Skeletal muscle tissue (tissue), 4 donors: ENCODE results near the gene SDHB. TPM values are rescaled to one million over a fixed set of nuclear protein-coding genes. Genes with fewer than 3 reads are reported as not detected.
"Not testable (repeated sequence)": the region's sequence is repeated elsewhere in the genome, so short reads cannot be mapped to it uniquely, and the experiment has no call there.

Experiments used
- H3K27ac ChIP-seq: one replicate; pipeline ENCODE4 v1.7.0; 2013; ENCODE audit warnings: mild to moderate bottlenecking, low read depth, low read length, inconsistent platforms
- H3K27me3 ChIP-seq, 3 donors: one replicate each; pipeline ENCODE4 v1.7.0; 2013; ENCODE audit warnings: low read length in 3 of 3; ENCODE audit not compliant: control insufficient read depth in 3 of 3, insufficient read depth in 3 of 3
- H3K36me3 ChIP-seq, 3 donors: one replicate each; pipeline ENCODE4 v1.7.0; 2013; ENCODE audit warnings: low read length in 3 of 3; ENCODE audit not compliant: control insufficient read depth in 3 of 3, insufficient read depth in 3 of 3
- H3K4me1 ChIP-seq, 3 donors: one replicate each; pipeline ENCODE4 v1.7.0; 2013; ENCODE audit warnings: low read length in 3 of 3, mild to moderate bottlenecking in 3 of 3; ENCODE audit not compliant: control insufficient read depth in 3 of 3, insufficient read depth in 3 of 3
- H3K4me3 ChIP-seq, 3 donors: one replicate each; pipeline ENCODE4 v1.7.0; 2013; ENCODE audit warnings: low read length in 3 of 3
- H3K9ac ChIP-seq, 3 donors: one replicate each; pipeline ENCODE4 v1.7.0; 2013; ENCODE audit warnings: low read length in 3 of 3, mild to moderate bottlenecking in 3 of 3, moderate library complexity in 2 of 3, low read depth in 1 of 3
- H3K9me3 ChIP-seq, 3 donors: one replicate each; pipeline ENCODE4 v1.7.0; 2013; ENCODE audit warnings: low read length in 3 of 3; ENCODE audit not compliant: control insufficient read depth in 3 of 3
- total RNA-seq: library from RNA; depleted of rRNA; stranded (reverse); fragments of >200 nt; gene quantifications from one replicate; pipeline ENCODE4 v1.2.3, GENCODE V29; 2014
- donor health status: Osteomylitis.

SDHB gene
- total RNA-seq, 1 donor from 2014 or later = 163 TPM

- H3K36me3 ChIP-seq = peaks cover 21 to 28% (median 27%) of the 10 kb centered on the region in 3 donors
- no peaks in the 10 kb centered on the region for H3K27me3 ChIP-seq
- H3K4me1 ChIP-seq = peaks cover 23 to 26% (median 25%) of the 10 kb centered on the region in 3 donors
- peak overlapping the region; percentile 4 for H3K27ac ChIP-seq
- peaks cover 0 to 4% (median 0%) of the 10 kb centered on the region in 3 donors for H3K9me3 ChIP-seq
- H3K4me3 ChIP-seq = no peak overlapping the region
- no peak overlapping the region for H3K9ac ChIP-seq
Observed at GRCh38 chr1:17066361-17067068, 12.7 kb upstream of the SDHB start.

- peaks cover 0 to 4% (median 0%) of the 10 kb centered on the region in 3 donors for H3K9me3 ChIP-seq
- H3K27ac ChIP-seq = no peak overlapping the region
- H3K36me3 ChIP-seq = peaks cover 15 to 22% (median 21%) of the 10 kb centered on the region in 3 donors
- no peaks in the 10 kb centered on the region for H3K27me3 ChIP-seq
- H3K4me1 ChIP-seq = peaks cover 23 to 30% (median 29%) of the 10 kb centered on the region in 3 donors
- no peak overlapping the region for H3K4me3 ChIP-seq
- no peak overlapping the region for H3K9ac ChIP-seq
Observed at GRCh38 chr1:17065666-17066065, 11.8 kb upstream of the SDHB start.

- not testable (repeated sequence) for H3K4me3 ChIP-seq, H3K36me3 ChIP-seq, H3K27me3 ChIP-seq, H3K9ac ChIP-seq, H3K9me3 ChIP-seq
- Histone ChIP-seq H3K27ac (peak overlapping the region; percentile 94), H3K4me1 (peaks cover 28 to 42% (median 41%) of the 10 kb centered on the region in 3 donors)
Observed at GRCh38 chr1:17062751-17063150, 8.9 kb upstream of the SDHB start.

- Histone ChIP-seq H3K27me3 (peaks cover 0 to 3% (median 0%) of the 10 kb centered on the region in 3 donors), H3K4me3 (no peak overlapping the region), H3K4me1 (peaks cover 28 to 42% (median 39%) of the 10 kb centered on the region in 3 donors), H3K36me3 (no peaks in the 10 kb centered on the region), H3K9ac (no peak overlapping the region), H3K9me3 (peaks cover 0 to 4% (median 0%) of the 10 kb centered on the region in 3 donors), H3K27ac (no peak overlapping the region)
Observed at GRCh38 chr1:17061892-17062291, 8.1 kb upstream of the SDHB start.

- peaks cover 28 to 42% (median 40%) of the 10 kb centered on the region in 3 donors for H3K4me1 ChIP-seq
- H3K27ac ChIP-seq = no peak overlapping the region
- no peak overlapping the region for H3K4me3 ChIP-seq
- no peak overlapping the region for H3K9ac ChIP-seq
- H3K9me3 ChIP-seq = peaks cover 0 to 4% (median 0%) of the 10 kb centered on the region in 3 donors
- no peaks in the 10 kb centered on the region for H3K36me3 ChIP-seq
- peaks cover 0 to 3% (median 0%) of the 10 kb centered on the region in 3 donors for H3K27me3 ChIP-seq
Observed at GRCh38 chr1:17061486-17061885, 7.7 kb upstream of the SDHB start.

GRCh38 chr1:17060306-17060749 lies 6.5 kb upstream of the SDHB start:
- Histone ChIP-seq H3K9ac (peak overlapping the region in 1 of 3 donors; percentile 5), H3K9me3 (peaks cover 0 to 2% (median 0%) of the 10 kb centered on the region in 3 donors), H3K4me3 (no peak overlapping the region), H3K36me3 (no peaks in the 10 kb centered on the region), H3K4me1 (peaks cover 28 to 50% (median 45%) of the 10 kb centered on the region in 3 donors), H3K27me3 (peaks cover 0 to 3% (median 0%) of the 10 kb centered on the region in 3 donors), H3K27ac (no peak overlapping the region)

- Histone ChIP-seq H3K27ac (no peak overlapping the region), H3K36me3 (no peaks in the 10 kb centered on the region), H3K4me1 (peaks cover 28 to 50% (median 45%) of the 10 kb centered on the region in 3 donors), H3K4me3 (no peak overlapping the region), H3K9me3 (no peaks in the 10 kb centered on the region), H3K27me3 (peaks cover 0 to 3% (median 0%) of the 10 kb centered on the region in 3 donors), H3K9ac (peak overlapping the region in 1 of 3 donors; percentile 5)
Observed at GRCh38 chr1:17059391-17060305, 5.8 kb upstream of the SDHB start.

GRCh38 chr1:17056551-17056950 lies 2.7 kb upstream of the SDHB start:
- H3K4me1 ChIP-seq = peaks cover 22 to 45% (median 44%) of the 10 kb centered on the region in 3 donors
- H3K27me3 ChIP-seq = peaks cover 0 to 3% (median 0%) of the 10 kb centered on the region in 3 donors
- no peaks in the 10 kb centered on the region for H3K9me3 ChIP-seq
- peak overlapping the region; percentile 74 for H3K27ac ChIP-seq
- no peak overlapping the region for H3K9ac ChIP-seq
- peaks cover 0 to under 1% (median 0%) of the 10 kb centered on the region in 3 donors for H3K36me3 ChIP-seq
- H3K4me3 ChIP-seq = no peak overlapping the region

GRCh38 chr1:17055801-17056200 lies 2.0 kb upstream of the SDHB start:
- Histone ChIP-seq H3K4me3 (no peak overlapping the region), H3K27me3 (peaks cover 0 to 3% (median 0%) of the 10 kb centered on the region in 3 donors), H3K27ac (peak overlapping the region; percentile 74), H3K36me3 (peaks cover 0 to 4% (median 0%) of the 10 kb centered on the region in 3 donors), H3K9me3 (no peaks in the 10 kb centered on the region), H3K4me1 (peaks cover 26 to 48% (median 40%) of the 10 kb centered on the region in 3 donors), H3K9ac (peak overlapping the region in 1 of 3 donors; percentile 16)
